ENCODE data around the gene UGT1A9.

GRCh38 chr2:233656443-233656842 is 15.3 kb upstream of the UGT1A9 start:
- TF ChIP-seq, protein P1, sequence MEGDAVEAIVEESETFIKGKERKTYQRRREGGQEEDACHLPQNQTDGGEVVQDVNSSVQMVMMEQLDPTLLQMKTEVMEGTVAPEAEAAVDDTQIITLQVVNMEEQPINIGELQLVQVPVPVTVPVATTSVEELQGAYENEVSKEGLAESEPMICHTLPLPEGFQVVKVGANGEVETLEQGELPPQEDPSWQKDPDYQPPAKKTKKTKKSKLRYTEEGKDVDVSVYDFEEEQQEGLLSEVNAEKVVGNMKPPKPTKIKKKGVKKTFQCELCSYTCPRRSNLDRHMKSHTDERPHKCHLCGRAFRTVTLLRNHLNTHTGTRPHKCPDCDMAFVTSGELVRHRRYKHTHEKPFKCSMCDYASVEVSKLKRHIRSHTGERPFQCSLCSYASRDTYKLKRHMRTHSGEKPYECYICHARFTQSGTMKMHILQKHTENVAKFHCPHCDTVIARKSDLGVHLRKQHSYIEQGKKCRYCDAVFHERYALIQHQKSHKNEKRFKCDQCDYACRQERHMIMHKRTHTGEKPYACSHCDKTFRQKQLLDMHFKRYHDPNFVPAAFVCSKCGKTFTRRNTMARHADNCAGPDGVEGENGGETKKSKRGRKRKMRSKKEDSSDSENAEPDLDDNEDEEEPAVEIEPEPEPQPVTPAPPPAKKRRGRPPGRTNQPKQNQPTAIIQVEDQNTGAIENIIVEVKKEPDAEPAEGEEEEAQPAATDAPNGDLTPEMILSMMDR (IDR thresholded peaks at IDR 0.05), result no peak
- TF ChIP-seq EZH2phosphoT487 (IDR thresholded peaks at IDR 0.05) (no peak), EZH2 (IDR thresholded peaks at IDR 0.05) (no peak)
